WTC11 (cell line): ENCODE measurements around the gene ACMSD. TPM values are rescaled to one million over a fixed set of nuclear protein-coding genes. Genes with fewer than 3 reads are reported as not detected.
A peak's percentile ranks its signal among the peaks of the same experiment; 100 is the strongest.

Experiments
- ATAC-seq: fragments of 200-7000 bp; cut with Tn5 transposase; 2 replicates; pipeline ENCODE4 v1.10.0; 2021; ENCODE audit warnings: mild to moderate bottlenecking, moderate library complexity
- CTCF ChIA-PET: fragments of 300-600 bp; sonication (Branson Sonifier 250); formaldehyde crosslinking; loops from one replicate; lab custom pipeline; 2021; ENCODE audit warnings: antibody characterized with exemption; lab: Charles Lee
- POLR2A ChIA-PET: fragments of 350-600 bp; sonication (Branson Sonifier 250); formaldehyde crosslinking; loops from one replicate; lab custom pipeline; 2021; ENCODE audit warnings: antibody characterized with exemption; lab: Charles Lee
- DNase-seq: peaks from one replicate; pipeline ENCODE4 v3.0.0; 2021; ENCODE audit warnings: low spot score
- H3K27ac Mint-ChIP-seq: 2 replicates; pipeline ENCODE4 v1.8.0; 2021; ENCODE audit warnings: mixed read lengths
- H3K27me3 Mint-ChIP-seq: 2 replicates; pipeline ENCODE4 v1.8.0; 2021; ENCODE audit warnings: low read depth, mild to moderate bottlenecking, moderate library complexity, mixed read lengths
- H3K36me3 Mint-ChIP-seq: 2 replicates; pipeline ENCODE4 v1.8.0; 2021; ENCODE audit warnings: mixed read lengths
- H3K4me1 Mint-ChIP-seq: 2 replicates; pipeline ENCODE4 v1.8.0; 2022; ENCODE audit warnings: mixed read lengths
- H3K4me3 Mint-ChIP-seq: 2 replicates; pipeline ENCODE4 v1.8.0; 2021; ENCODE audit warnings: mild to moderate bottlenecking, moderate library complexity, mixed read lengths
- H3K9me3 Mint-ChIP-seq: 2 replicates; pipeline ENCODE4 v1.8.0; 2021; ENCODE audit warnings: mixed read lengths
- ATF6 ChIP-seq: sonication (generic); formaldehyde crosslinking; IDR thresholded peaks from 2 replicates; pipeline ENCODE4 v1.8.1; 2023; ENCODE audit warnings: mild to moderate bottlenecking, missing genetic modification reagents
- CREB1 ChIP-seq: sonication (generic); formaldehyde crosslinking; IDR thresholded peaks from 2 replicates; pipeline ENCODE4 v1.8.0; 2023; ENCODE audit warnings: mild to moderate bottlenecking, missing genetic modification reagents
- FOXK1 ChIP-seq: sonication (generic); formaldehyde crosslinking; IDR thresholded peaks from 2 replicates; pipeline ENCODE4 v1.8.0; 2022; ENCODE audit warnings: mild to moderate bottlenecking, moderate library complexity, missing genetic modification reagents
- GABPB1 ChIP-seq: sonication (generic); formaldehyde crosslinking; IDR thresholded peaks from 2 replicates; pipeline ENCODE4 v1.8.1; 2023; ENCODE audit warnings: mild to moderate bottlenecking, missing genetic modification reagents
- IRF1 ChIP-seq: sonication (generic); formaldehyde crosslinking; IDR thresholded peaks from 2 replicates; pipeline ENCODE4 v1.8.0; 2023; ENCODE audit warnings: missing genetic modification reagents
- NR3C1 ChIP-seq: sonication (generic); formaldehyde crosslinking; conservative IDR thresholded peaks from 2 replicates; pipeline ENCODE4 v1.8.1; 2023; ENCODE audit warnings: low read depth, mild to moderate bottlenecking, missing genetic modification reagents
- OVOL2 ChIP-seq: fragments of 250-450 bp; sonication (Bioruptor Pico); IDR thresholded peaks from 2 replicates; pipeline ENCODE4 v1.9.0; 2021; ENCODE audit warnings: mild to moderate bottlenecking, borderline replicate concordance
- PRDM15 ChIP-seq: sonication (generic); formaldehyde crosslinking; IDR thresholded peaks from 2 replicates; pipeline ENCODE4 v1.8.0; 2022; ENCODE audit warnings: missing genetic modification reagents
- RELA ChIP-seq: sonication (generic); formaldehyde crosslinking; IDR thresholded peaks from 2 replicates; pipeline ENCODE4 v1.8.1; 2022; ENCODE audit warnings: missing genetic modification reagents, mild to moderate bottlenecking, borderline replicate concordance
- SMAD4 ChIP-seq: sonication (generic); formaldehyde crosslinking; IDR thresholded peaks from 2 replicates; pipeline ENCODE4 v1.8.0; 2022; ENCODE audit warnings: mild to moderate bottlenecking, missing genetic modification reagents
- SP1 ChIP-seq: sonication (generic); formaldehyde crosslinking; conservative IDR thresholded peaks from 2 replicates; pipeline ENCODE4 v1.8.1; 2022; ENCODE audit warnings: missing genetic modification reagents
- USF2 ChIP-seq: sonication (generic); formaldehyde crosslinking; IDR thresholded peaks from 2 replicates; pipeline ENCODE4 v1.8.1; 2023; ENCODE audit warnings: mild to moderate bottlenecking, missing genetic modification reagents, moderate library complexity
- ZBTB43 ChIP-seq: sonication (generic); formaldehyde crosslinking; IDR thresholded peaks from 2 replicates; pipeline ENCODE4 v1.8.1; 2023; ENCODE audit warnings: mild to moderate bottlenecking, missing genetic modification reagents
- ZMAT4 ChIP-seq: fragments of 250-450 bp; sonication (Bioruptor Pico); IDR thresholded peaks from 2 replicates; pipeline ENCODE4 v1.9.0; 2021; ENCODE audit warnings: mild to moderate bottlenecking
- ZNF396 ChIP-seq: fragments of 250-450 bp; sonication (Bioruptor Pico); IDR thresholded peaks from 2 replicates; pipeline ENCODE4 v1.8.0; 2021; ENCODE audit warnings: mild to moderate bottlenecking, moderate library complexity, borderline replicate concordance
- ZNF416 ChIP-seq: fragments of 250-450 bp; sonication (Bioruptor Pico); IDR thresholded peaks from 2 replicates; pipeline ENCODE4 v1.9.0; 2021; ENCODE audit warnings: mild to moderate bottlenecking, inconsistent platforms
- ZNF425 ChIP-seq: fragments of 250-450 bp; sonication (Bioruptor Pico); conservative IDR thresholded peaks from 2 replicates; pipeline ENCODE4 v1.9.0; 2021; ENCODE audit warnings: mild to moderate bottlenecking
- ZNF512 ChIP-seq: sonication (generic); formaldehyde crosslinking; IDR thresholded peaks from 2 replicates; pipeline ENCODE4 v1.8.1; 2022; ENCODE audit warnings: missing genetic modification reagents, borderline replicate concordance
- ZSCAN18 ChIP-seq: fragments of 250-450 bp; sonication (Bioruptor Pico); IDR thresholded peaks from 2 replicates; pipeline ENCODE4 v2.1.2; 2022; ENCODE audit warnings: mild to moderate bottlenecking, moderate library complexity
- total RNA-seq: library from RNA; stranded (reverse); gene quantifications from 3 replicates; pipeline ENCODE4 v1.2.3, GENCODE V29; 2021

Gene ACMSD
- total RNA-seq, 1 experiment from 2014 or later: not detected

GRCh38 chr2:134865067-134865787 is 26.8 kb downstream of the ACMSD start:
- no peak for ATAC-seq
- H3K27me3 Mint-ChIP-seq: no peaks in the 10 kb centered on the region
- no peak for TF ChIP-seq CREB1 (CRISPR knock-in tag)
- TF ChIP-seq RELA: no peak
- no peak for TF ChIP-seq NR3C1
- TF ChIP-seq ZSCAN18: no peak
- TF ChIP-seq SMAD4 (CRISPR knock-in tag): no peak
- TF ChIP-seq ZNF512: no peak
- no peak for TF ChIP-seq FOXK1 (CRISPR knock-in tag)
- TF ChIP-seq ZNF396 (CRISPR knock-in tag): no peak
- TF ChIP-seq OVOL2: no peak
- TF ChIP-seq ZMAT4 (CRISPR knock-in tag): no peak
- TF ChIP-seq ZBTB43 (CRISPR knock-in tag): no peak
- TF ChIP-seq, all 79 proteins: peak for 0
- Mint-ChIP-seq H3K9me3 (peaks cover 16% of the 10 kb centered on the region), H3K4me3 (no peak overlapping the region), H3K4me1 (no peaks in the 10 kb centered on the region), H3K36me3 (no peaks in the 10 kb centered on the region), H3K27ac (no peak overlapping the region)
- CTCF ChIA-PET: interaction anchor here (0.6 kb wide), 1 partner anchor 784 kb away, joined by 3 read pairs; no protein-coding TSS in a partner anchor
- POLR2A ChIA-PET: no interaction called here
- no peak for DNase-seq

- ATAC-seq (no peak), DNase-seq (no peak)
- CTCF ChIA-PET: no interaction called here
- POLR2A ChIA-PET: no interaction called here
- TF ChIP-seq SP1 (CRISPR knock-in tag): no peak
- TF ChIP-seq ZNF416 (CRISPR knock-in tag): no peak
- TF ChIP-seq IRF1 (CRISPR knock-in tag): no peak
- TF ChIP-seq GABPB1 (CRISPR knock-in tag): peak; percentile 85
- no peak for TF ChIP-seq ZNF425 (CRISPR knock-in tag)
- TF ChIP-seq PRDM15 (CRISPR knock-in tag): no peak
- no peak for TF ChIP-seq ATF6 (CRISPR knock-in tag)
- no peak for TF ChIP-seq USF2
- no peak overlapping the region for H3K27ac Mint-ChIP-seq
- peaks cover 15% of the 10 kb centered on the region; the same call in 1 of the 2 replicates for H3K9me3 Mint-ChIP-seq
- no peak overlapping the region for H3K4me3 Mint-ChIP-seq
- no peaks in the 10 kb centered on the region for H3K4me1 Mint-ChIP-seq
- H3K27me3 Mint-ChIP-seq: no peaks in the 10 kb centered on the region
- no peaks in the 10 kb centered on the region for H3K36me3 Mint-ChIP-seq
These were observed 28.2 kb downstream of the ACMSD start for GRCh38 chr2:134866498-134867099.
